Mesothelial cell of epicardium (in vitro differentiated cells): ENCODE results near the gene PCDH8. TPM values are rescaled to one million over a fixed set of nuclear protein-coding genes. Genes with fewer than 3 reads are reported as not detected.

Experiments
- DNase-seq, 2 experiments: peaks; one replicate each; pipeline ENCODE4 v3.0.0; 2021; ENCODE audit warnings: low spot score in 2 of 2; ENCODE audit not compliant: unreplicated experiment in 2 of 2
- H3K27ac Mint-ChIP-seq: 2 replicates; pipeline ENCODE4 v1.8.0; 2021; ENCODE audit warnings: mixed read lengths
- H3K27me3 Mint-ChIP-seq: 2 replicates; pipeline ENCODE4 v1.8.0; 2021; ENCODE audit warnings: low read depth, mixed read lengths
- H3K36me3 Mint-ChIP-seq: 2 replicates; pipeline ENCODE4 v1.8.0; 2021; ENCODE audit warnings: mixed read lengths
- H3K4me1 Mint-ChIP-seq: 2 replicates; pipeline ENCODE4 v1.8.0; 2021; ENCODE audit warnings: mixed read lengths
- H3K4me3 Mint-ChIP-seq: 2 replicates; pipeline ENCODE4 v1.8.0; 2021; ENCODE audit warnings: mild to moderate bottlenecking, moderate library complexity, mixed read lengths
- H3K9me3 Mint-ChIP-seq: 2 replicates; pipeline ENCODE4 v1.8.0; 2021; ENCODE audit warnings: mixed read lengths
- microRNA-seq: library from miRNA; unstranded; fragments of <30 nt; microRNA quantifications from one replicate; pipeline ENCODE4 v1.2.0, GENCODE V29; 2021; ENCODE audit warnings: inconsistent platforms, mixed read lengths
- total RNA-seq: library from RNA; stranded (reverse); gene quantifications from 3 replicates; pipeline ENCODE4 v1.2.1, GENCODE V29; 2021
- TF ChIP-seq, protein P1 (sequence below): fragments of 200-600 bp; sonication (generic); IDR thresholded peaks from one replicate; pipeline ENCODE4 v1.5.0; 2021; ENCODE audit warnings: antibody characterized with exemption; ENCODE audit not compliant: unreplicated experiment

Gene PCDH8
- total RNA-seq, 1 donor from 2014 or later, result 0.25 TPM

DNA sequence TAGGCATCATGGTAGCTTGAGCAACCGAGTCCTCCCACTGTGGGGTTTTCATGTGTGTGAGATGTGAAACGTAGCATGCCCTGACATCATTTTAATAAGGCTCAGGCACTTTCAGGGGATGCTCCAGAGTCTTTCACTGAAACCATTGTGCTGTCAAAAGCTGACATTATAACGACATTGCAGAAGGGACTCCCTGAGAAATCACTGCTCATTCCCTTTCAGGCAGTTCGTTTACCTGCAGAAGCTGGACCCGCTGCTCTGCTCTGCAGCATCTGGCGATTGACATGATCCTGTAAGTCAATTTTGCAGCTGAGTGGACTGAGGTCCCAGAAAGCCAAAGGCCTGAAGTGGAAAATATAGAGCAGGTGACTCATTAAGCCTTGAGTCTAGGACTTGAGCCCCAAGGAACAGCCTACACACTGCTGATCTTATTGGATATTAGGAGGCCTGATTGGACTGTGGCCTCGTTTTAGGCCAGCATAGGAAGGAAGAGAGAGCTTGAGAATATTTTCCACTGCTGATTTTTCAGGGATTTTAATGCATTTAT, 54.9 kb downstream of the PCDH8 start:
- no peak overlapping the region for H3K4me3 Mint-ChIP-seq
- H3K4me1 Mint-ChIP-seq, result no peaks in the 10 kb centered on the region
- no peaks in the 10 kb centered on the region for H3K36me3 Mint-ChIP-seq
- no peak for DNase-seq
- peaks cover 25% of the 10 kb centered on the region for H3K27me3 Mint-ChIP-seq
- TF ChIP-seq, protein P1, sequence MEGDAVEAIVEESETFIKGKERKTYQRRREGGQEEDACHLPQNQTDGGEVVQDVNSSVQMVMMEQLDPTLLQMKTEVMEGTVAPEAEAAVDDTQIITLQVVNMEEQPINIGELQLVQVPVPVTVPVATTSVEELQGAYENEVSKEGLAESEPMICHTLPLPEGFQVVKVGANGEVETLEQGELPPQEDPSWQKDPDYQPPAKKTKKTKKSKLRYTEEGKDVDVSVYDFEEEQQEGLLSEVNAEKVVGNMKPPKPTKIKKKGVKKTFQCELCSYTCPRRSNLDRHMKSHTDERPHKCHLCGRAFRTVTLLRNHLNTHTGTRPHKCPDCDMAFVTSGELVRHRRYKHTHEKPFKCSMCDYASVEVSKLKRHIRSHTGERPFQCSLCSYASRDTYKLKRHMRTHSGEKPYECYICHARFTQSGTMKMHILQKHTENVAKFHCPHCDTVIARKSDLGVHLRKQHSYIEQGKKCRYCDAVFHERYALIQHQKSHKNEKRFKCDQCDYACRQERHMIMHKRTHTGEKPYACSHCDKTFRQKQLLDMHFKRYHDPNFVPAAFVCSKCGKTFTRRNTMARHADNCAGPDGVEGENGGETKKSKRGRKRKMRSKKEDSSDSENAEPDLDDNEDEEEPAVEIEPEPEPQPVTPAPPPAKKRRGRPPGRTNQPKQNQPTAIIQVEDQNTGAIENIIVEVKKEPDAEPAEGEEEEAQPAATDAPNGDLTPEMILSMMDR, result no peak
- no peak overlapping the region for H3K27ac Mint-ChIP-seq
- H3K9me3 Mint-ChIP-seq, result no peaks in the 10 kb centered on the region

Small RNA genes lying within 50 kb of the gene (microRNA-seq; reads per million reads assigned to microRNA genes)
- gene MIR759, result not detected

Other genes with a start within 250 kb of the PCDH8 start
- gene HNRNPA1L2, start 206.2 kb downstream of the PCDH8 start, total RNA-seq, result 16.4 to 18.5 TPM (median 18.1 TPM) in 3 replicates
- 38.5 to 42.4 TPM (median 41.6 TPM) in 3 replicates for gene SUGT1, start 195.8 kb downstream of the PCDH8 start, total RNA-seq
- 0.24 to 0.78 TPM (median 0.41 TPM) in 3 replicates for gene CNMD, start 108.8 kb downstream of the PCDH8 start, total RNA-seq
- gene OLFM4, start 180.2 kb upstream of the PCDH8 start, total RNA-seq, result 0.09 TPM in 1 of 3 replicates, not detected in the others